ENCODE data around the gene MTMR10.

The MTMR10 gene

GRCh38 chr15:30919877-30920550 is 71.4 kb downstream of the MTMR10 start:
- DNase-seq = no peak

GRCh38 chr15:30918366-30918765 is 73.1 kb downstream of the MTMR10 start:
- DNase-seq = no peak

GRCh38 chr15:30917675-30918074 is 73.8 kb downstream of the MTMR10 start:
- DNase-seq = no peak

- DNase-seq = no peak
These were observed 74.4 kb downstream of the MTMR10 start for GRCh38 chr15:30917013-30917412.

DNA sequence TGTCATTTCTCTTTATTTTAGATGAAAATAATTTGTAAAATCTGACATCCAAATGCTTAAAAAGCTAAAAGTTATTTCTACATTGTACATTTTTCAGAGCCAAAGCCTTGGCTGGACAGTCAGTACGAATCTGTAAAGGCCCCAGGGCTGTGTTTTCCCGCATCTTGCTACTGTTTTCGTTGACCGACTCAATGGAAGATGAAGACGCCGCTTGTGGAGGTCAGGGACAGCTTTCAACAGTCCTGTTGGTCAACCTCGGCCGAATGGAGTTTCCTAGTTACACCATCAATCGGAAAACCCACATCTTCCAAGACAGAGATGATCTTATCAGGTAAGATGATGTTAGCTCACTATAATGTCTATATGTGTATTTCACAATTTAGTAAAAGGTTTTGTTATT is 77.7 kb downstream of the MTMR10 start:
- DNase-seq = no peak

DNA sequence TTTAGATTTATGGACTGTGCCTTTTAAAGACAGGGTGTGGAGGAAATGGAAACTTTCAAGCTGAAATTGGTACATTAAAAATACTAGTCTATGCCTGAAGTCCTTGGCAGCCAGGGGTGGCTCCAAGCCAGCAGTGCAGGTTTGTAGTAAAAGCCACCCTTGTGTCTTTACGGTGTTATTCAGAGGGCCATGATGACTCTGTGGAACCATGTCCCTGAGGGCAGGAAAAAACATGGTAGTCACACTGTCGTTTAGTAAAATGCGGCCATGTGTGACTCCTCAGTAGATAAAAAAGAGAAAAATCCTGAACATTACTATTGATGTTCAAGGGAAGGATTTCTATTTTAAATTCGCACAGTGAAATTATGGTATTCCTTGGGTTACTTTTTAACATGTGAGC is 85.1 kb downstream of the MTMR10 start:
- no peak for DNase-seq

GRCh38 chr15:30905821-30906220 is 85.6 kb downstream of the MTMR10 start:
- no peak for DNase-seq

GRCh38 chr15:30904812-30905211 is 86.6 kb downstream of the MTMR10 start:
- no peak for DNase-seq

GRCh38 chr15:30903497-30904187 is 87.8 kb downstream of the MTMR10 start, which contains the start of gene FAN1:
FAN1 (plus strand) TSS chr15:30903915; CDS start chr15:30904664, 749 bp downstream.
- peak; percentile 52 for DNase-seq

DNA sequence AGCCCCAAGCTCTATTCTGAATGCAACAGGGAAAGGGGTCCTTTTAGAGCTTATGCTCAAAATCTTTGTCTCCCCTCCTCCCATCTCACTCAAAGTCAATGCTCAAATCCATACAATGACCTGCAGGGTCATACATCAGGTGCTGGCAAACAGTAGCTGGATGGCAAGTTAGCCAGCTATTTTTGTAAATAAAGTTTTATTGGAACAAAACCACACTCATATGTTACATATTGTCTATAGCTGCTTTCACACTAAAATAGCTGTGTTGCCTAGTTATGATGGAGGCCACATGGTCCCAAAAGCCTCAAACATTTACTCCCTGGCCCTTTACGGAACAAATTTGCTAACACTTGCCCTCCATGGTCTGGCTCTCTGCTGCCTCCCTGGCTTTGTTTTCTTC is 89.5 kb downstream of the MTMR10 start:
- no peak for DNase-seq

DNA sequence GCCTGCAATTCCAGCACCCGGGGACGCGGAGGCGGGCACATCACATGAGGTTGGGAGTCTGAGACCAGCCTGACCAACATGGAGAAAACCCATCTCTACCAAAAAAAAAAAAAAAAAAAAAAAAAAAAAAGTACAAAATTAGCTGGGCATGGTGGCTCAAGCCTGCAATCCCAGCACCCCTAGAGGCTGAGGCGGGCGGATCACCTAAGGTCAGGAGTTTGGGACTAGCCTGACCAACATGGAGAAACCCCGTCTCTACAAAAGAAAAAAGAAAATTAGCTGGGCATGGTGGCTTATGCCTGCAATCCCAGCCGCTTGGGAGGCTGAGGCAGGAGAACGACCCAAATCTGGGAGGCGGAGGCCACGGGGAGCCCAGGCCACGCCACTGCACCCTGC is 95.2 kb downstream of the MTMR10 start:
- no peak for DNase-seq

DNA sequence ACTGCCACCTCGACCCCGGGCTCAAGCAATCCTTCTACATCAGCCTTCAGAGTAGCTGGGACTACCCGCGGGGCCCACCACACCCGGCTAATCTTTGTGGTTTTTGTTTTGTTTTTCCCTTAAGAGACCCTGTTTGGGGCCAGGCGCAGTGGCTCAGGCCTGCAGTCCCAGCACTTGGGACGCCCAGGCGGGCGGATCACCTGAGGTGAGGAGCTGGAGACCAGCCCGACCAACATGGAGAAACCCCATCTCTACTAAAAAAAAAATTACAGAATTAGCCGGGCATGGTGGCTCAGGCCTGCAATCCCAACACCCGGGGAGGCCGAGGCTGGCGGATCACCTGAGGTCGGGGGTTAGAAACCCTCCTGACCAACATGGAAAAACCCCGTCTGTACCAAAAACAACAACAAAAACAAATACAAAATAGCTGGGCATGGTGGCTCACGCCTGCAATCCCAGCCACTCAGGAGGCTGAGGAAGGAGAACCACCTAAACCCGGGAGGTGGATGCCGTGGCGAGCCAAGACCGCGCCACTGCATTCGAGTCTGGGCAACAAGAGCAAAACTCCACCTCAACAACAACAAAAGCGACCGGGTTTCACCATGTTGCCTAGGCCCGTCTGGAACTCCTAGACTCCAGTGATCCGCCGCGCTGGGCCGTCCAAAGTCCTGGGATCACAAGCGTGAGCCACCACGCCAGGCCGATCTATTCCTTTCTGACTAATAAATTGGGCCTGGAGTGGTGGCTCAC is 95.8 kb downstream of the MTMR10 start:
- no peak for DNase-seq

- DNase-seq = no peak
These were observed 102.2 kb downstream of the MTMR10 start for GRCh38 chr15:30889196-30889595.

Data from NCI-H1436 (cell line).